T-helper 17 cell (primary cell): ENCODE results near the gene PLCB1. TPM values are rescaled to one million over a fixed set of nuclear protein-coding genes. Genes with fewer than 3 reads are reported as not detected.

Experiments
- ATAC-seq: fragments of 150-1000 bp; cut with Tn5 transposase; 2 replicates; pipeline ENCODE4 v1.10.0; 2021; ENCODE audit warnings: mild to moderate bottlenecking, moderate library complexity
- DNase-seq, 3 donors: peaks; one replicate each; pipeline versions ENCODE4 v3.0.0 to v3.0.0-alpha.2; 2020 to 2021
- H3K9me3 ChIP-seq: one replicate; pipeline ENCODE4 v1.7.0; 2013; ENCODE audit warnings: low read length, mild to moderate bottlenecking; ENCODE audit not compliant: control insufficient read depth, poor library complexity, severe bottlenecking
- H3K27ac Mint-ChIP-seq: one replicate; pipeline ENCODE4 v1.8.0; 2022; ENCODE audit warnings: mild to moderate bottlenecking, moderate library complexity, mixed read lengths
- H3K27me3 Mint-ChIP-seq: one replicate; pipeline ENCODE4 v1.8.0; 2022; ENCODE audit warnings: mixed read lengths
- H3K36me3 Mint-ChIP-seq: one replicate; pipeline ENCODE4 v1.8.0; 2022; ENCODE audit warnings: low read depth, mixed read lengths
- H3K4me1 Mint-ChIP-seq: one replicate; pipeline ENCODE4 v1.8.0; 2022; ENCODE audit warnings: mild to moderate bottlenecking, mixed read lengths
- H3K4me3 Mint-ChIP-seq: one replicate; pipeline ENCODE4 v1.8.0; 2022; ENCODE audit warnings: mild to moderate bottlenecking, moderate library complexity, mixed read lengths
- total RNA-seq, 4 donors: library from RNA in 2 of 4; stranded (reverse) in 2 of 4; gene quantifications; one replicate each; pipeline ENCODE4 v1.2.3 and lab custom pipeline; 2022 to 2026

The PLCB1 gene
- total RNA-seq, 2 donors from 2014 or later = 19.1 to 23.1 TPM

DNA sequence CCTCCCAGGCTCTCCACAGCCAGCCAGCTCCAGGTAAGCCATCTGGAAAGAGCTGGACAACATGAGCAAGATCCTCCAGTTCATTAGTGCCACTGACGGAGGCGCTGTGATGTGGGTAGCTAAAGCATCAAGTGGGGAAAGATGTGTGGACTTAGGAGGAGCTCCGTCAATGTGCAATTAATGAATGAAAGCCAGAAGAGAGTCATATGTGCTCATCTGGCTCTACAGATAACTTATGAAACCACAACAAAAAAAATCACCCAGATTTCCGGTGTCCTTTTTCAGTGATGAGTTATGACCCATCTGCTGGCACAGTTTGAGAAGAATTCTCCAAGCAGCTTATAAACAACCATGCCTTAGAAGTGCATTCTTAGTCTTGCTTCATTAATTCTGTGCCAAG is 625.1 kb downstream of the PLCB1 start:
- Mint-ChIP-seq H3K27ac (no peak overlapping the region), H3K36me3 (no peaks in the 10 kb centered on the region), H3K4me3 (no peak overlapping the region), H3K4me1 (peaks cover 2% of the 10 kb centered on the region), H3K27me3 (no peaks in the 10 kb centered on the region)
- no peak for DNase-seq
- no peaks in the 10 kb centered on the region for H3K9me3 ChIP-seq
- no peak for ATAC-seq

DNA sequence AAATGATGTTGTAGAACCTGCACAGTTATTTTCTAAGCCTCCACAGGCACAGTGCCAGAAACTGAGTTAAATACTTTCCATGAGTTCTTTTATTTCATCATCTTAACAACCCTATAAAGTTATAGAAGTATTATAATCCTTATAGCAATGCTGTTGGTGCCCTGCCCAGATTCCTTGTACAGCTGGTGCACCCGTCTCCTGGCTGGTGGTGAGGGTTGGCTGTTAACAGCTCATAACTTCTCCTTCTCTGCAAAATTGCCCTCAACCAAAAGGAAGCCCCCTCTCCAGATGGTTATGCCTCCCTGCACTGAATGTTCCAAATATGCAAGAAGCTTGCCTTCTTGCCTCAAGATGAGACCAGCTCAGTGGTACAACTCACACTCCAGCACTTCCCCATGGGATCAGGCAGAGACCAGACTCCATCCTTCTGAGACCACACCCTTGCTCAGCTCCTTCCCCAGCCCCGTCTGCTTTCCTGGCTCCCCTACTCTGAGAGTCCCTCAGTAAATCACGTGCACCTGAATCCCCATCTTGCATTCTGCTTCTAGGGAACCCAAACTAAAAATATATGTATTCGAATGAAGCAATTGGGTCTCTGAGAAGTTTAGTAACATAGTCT is 632.4 kb downstream of the PLCB1 start:
- no peak for DNase-seq
- Mint-ChIP-seq H3K4me1 (peaks cover 3% of the 10 kb centered on the region), H3K36me3 (peaks cover 10% of the 10 kb centered on the region), H3K27ac (peak overlapping the region; percentile 39), H3K4me3 (no peak overlapping the region), H3K27me3 (no peaks in the 10 kb centered on the region)
- no peaks in the 10 kb centered on the region for H3K9me3 ChIP-seq
- ATAC-seq = no peak

DNA sequence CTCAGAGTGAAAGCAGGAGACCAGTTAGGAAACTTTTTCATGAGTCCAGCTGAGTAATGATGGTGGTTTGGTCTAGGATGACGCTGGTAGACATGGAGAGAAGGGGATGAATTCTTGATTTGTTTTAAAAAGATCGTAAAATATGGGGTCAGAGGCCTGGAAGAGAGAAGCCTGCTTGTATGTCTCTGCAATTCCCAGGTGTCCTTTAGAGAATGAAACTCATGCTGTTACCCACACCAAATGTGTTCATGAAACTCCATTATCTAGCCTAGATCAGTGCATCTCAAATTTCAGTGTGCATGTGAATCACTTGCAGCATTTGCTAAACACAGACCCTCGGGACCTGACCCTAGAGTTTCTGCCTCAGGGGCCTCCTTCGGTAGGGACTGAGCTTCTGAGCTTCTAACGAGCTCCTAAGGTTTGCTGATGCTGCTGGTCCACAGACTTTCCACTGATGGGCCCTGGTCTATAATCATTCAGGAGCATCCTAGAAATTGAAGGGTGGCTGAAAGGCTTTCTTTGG is 634.9 kb downstream of the PLCB1 start:
- Mint-ChIP-seq H3K27me3 (no peaks in the 10 kb centered on the region), H3K27ac (no peak overlapping the region), H3K4me1 (peaks cover 3% of the 10 kb centered on the region), H3K36me3 (peaks cover 10% of the 10 kb centered on the region), H3K4me3 (no peak overlapping the region)
- no peak for ATAC-seq
- H3K9me3 ChIP-seq = no peaks in the 10 kb centered on the region
- no peak for DNase-seq

DNA sequence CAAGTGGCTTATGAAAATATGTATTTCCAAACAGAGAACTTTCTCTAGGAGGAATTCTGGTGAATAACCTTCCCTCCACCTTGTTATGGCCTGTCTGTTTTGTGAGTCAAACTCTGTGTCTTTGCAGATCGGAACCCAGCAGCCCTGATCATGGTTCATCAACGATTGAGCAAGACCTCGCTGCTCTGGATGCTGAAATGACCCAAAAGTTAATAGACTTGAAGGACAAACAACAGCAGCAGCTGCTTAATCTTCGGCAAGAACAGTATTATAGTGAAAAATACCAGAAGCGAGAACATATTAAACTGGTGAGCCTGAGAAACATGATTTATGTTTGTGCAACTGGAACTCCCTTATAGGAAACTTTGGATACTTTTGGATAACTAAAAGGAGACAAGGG is 642.3 kb downstream of the PLCB1 start:
- Mint-ChIP-seq H3K27ac (no peak overlapping the region), H3K4me3 (no peak overlapping the region), H3K36me3 (no peaks in the 10 kb centered on the region), H3K27me3 (no peaks in the 10 kb centered on the region), H3K4me1 (no peaks in the 10 kb centered on the region)
- H3K9me3 ChIP-seq = no peaks in the 10 kb centered on the region
- DNase-seq (no peak), ATAC-seq (no peak)

DNA sequence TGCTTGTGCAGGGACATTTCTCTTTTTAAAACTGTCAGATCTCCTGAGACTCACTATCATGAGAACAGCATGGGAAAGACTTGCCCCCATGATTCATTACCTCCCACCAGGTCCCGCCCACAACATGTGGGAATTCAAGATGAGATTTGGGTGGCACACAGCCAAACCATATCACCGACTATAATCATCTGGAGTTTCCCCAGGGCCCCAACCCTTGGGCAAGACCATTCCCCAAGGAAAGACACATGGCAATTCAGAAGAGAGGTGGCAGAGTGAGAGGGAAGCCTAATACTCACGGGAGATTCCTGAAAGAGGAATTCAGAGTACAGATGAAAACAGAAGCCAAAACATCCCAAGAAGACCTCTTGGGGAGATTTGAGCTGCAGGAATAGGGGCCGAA is 645.8 kb downstream of the PLCB1 start:
- H3K4me3 Mint-ChIP-seq = no peak overlapping the region
- H3K36me3 Mint-ChIP-seq = peaks cover 3% of the 10 kb centered on the region
- no peak for ATAC-seq

DNA sequence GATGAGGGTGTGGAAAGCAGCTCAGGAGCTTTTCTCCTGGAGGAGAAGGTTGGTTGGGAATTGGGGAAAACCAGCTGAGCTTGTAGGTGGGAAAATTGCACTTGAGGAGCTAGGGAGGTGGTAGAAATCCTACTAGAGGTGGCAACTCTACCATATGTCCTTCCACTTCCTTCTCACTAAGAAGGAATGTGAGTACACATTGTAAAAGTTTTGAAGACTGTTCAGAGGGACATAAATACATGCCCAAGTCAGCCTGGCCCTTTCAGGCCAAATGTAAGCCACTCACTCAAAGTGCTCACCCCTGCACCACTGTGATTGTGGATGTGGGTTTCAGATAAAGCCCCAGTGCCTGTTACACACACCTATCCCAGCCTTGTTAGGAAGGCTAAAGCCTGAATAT is 646.3 kb downstream of the PLCB1 start:
- no peaks in the 10 kb centered on the region for H3K4me1 Mint-ChIP-seq
- peaks cover 3% of the 10 kb centered on the region for H3K36me3 Mint-ChIP-seq
- ATAC-seq = no peak
- H3K9me3 ChIP-seq = no peaks in the 10 kb centered on the region
- H3K27ac Mint-ChIP-seq = no peak overlapping the region
- H3K27me3 Mint-ChIP-seq = no peaks in the 10 kb centered on the region
- no peak overlapping the region for H3K4me3 Mint-ChIP-seq
- DNase-seq = no peak

More for the DNA sequence above, 645.8 kb downstream of the PLCB1 start:
- H3K9me3 ChIP-seq = no peaks in the 10 kb centered on the region
- Mint-ChIP-seq H3K4me1 (no peaks in the 10 kb centered on the region), H3K27me3 (no peaks in the 10 kb centered on the region), H3K27ac (no peak overlapping the region)
- DNase-seq = no peak

DNA sequence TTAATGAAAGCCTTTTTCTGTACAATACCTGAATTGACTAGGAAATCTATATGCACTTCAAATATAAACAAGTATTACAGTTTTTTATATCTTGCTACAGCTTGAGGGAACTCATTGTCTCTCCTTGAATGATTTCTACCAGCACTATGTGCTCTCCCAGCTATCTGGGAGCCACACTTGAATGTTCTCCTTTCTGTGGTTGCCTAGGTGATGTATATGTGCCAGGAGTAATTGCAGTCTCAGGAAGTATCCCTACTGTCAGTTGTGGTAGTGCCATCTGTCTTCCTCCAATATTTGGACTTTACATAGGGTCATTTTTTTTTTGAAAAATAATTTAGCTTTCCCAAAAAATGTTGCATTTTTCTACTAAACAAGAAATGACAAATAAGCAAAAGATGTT is 648.8 kb downstream of the PLCB1 start:
- H3K4me3 Mint-ChIP-seq = no peak overlapping the region
- no peaks in the 10 kb centered on the region for H3K27me3 Mint-ChIP-seq
- ATAC-seq (no peak), DNase-seq (no peak)
- no peak overlapping the region for H3K27ac Mint-ChIP-seq
- peaks cover 3% of the 10 kb centered on the region for H3K36me3 Mint-ChIP-seq
- H3K9me3 ChIP-seq = no peaks in the 10 kb centered on the region
- peaks cover 2% of the 10 kb centered on the region for H3K4me1 Mint-ChIP-seq

DNA sequence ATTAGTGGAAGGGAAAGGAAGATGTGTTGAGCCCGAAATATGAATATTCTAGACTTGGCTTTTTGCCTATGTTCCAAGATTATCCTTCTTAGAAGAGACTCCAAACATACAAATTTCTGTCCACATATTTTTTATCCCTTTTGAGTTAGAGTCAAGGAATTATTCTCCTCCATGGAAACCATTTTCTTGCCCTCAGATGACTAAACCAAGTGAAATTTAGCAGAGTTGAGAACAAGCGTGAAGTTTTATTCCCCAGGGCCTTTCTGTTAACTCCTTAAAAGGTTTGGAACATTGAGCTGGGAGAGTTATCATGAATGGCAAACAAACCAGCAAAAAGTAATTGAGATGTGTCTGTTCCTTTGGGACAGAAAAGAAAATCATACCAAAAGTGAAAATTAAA is 650.7 kb downstream of the PLCB1 start:
- DNase-seq (no peak), ATAC-seq (no peak)
- H3K9me3 ChIP-seq = no peaks in the 10 kb centered on the region
- Mint-ChIP-seq H3K27me3 (no peaks in the 10 kb centered on the region), H3K4me1 (peaks cover 2% of the 10 kb centered on the region), H3K27ac (no peak overlapping the region), H3K4me3 (no peak overlapping the region), H3K36me3 (peaks cover 3% of the 10 kb centered on the region)

DNA sequence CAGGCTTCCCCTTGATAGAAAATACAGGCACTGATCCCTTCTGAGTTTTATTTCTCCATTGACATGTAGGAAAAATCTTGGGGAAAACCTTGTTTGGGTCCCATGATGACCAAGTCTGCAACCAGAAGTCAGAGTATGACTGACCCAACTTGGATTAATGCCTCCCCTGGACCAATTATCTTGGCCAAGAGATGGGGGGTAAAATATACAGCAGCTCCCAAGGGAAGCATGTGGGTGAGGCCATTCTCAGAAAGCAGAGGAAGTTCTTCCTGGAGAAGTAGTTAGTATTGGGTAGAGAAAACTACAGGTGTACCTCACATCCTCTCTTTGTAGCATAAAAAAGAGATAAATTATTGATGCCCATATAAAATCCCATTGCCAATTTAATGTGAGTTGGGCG is 651.7 kb downstream of the PLCB1 start:
- H3K36me3 Mint-ChIP-seq = peaks cover 3% of the 10 kb centered on the region
- ATAC-seq = no peak
- no peak overlapping the region for H3K27ac Mint-ChIP-seq
- peaks cover 2% of the 10 kb centered on the region for H3K4me1 Mint-ChIP-seq
- no peaks in the 10 kb centered on the region for H3K9me3 ChIP-seq
- no peaks in the 10 kb centered on the region for H3K27me3 Mint-ChIP-seq
- no peak for DNase-seq
- no peak overlapping the region for H3K4me3 Mint-ChIP-seq

DNA sequence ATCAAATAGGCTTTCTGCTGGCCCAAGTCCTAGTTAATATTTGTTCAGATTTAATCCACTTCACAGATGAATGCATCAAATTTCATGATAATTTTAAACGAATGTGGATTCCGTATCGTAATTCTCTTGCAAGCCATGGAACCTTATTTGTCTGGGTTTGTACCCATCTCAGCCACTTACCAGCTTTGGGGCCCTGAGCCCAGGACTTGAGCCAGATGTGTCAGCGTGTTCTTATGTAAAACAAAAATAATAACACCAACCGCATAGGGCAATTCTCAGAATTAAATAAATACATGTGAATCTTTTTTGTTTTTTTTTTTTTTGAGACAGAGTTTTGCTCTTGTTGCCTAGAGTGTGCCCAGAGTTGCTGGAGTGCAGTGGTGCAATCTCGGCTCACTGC is 654.3 kb downstream of the PLCB1 start:
- Mint-ChIP-seq H3K4me1 (peaks cover 2% of the 10 kb centered on the region), H3K4me3 (no peak overlapping the region), H3K27ac (no peak overlapping the region), H3K27me3 (no peaks in the 10 kb centered on the region), H3K36me3 (no peaks in the 10 kb centered on the region)
- no peaks in the 10 kb centered on the region for H3K9me3 ChIP-seq
- DNase-seq (no peak), ATAC-seq (no peak)

DNA sequence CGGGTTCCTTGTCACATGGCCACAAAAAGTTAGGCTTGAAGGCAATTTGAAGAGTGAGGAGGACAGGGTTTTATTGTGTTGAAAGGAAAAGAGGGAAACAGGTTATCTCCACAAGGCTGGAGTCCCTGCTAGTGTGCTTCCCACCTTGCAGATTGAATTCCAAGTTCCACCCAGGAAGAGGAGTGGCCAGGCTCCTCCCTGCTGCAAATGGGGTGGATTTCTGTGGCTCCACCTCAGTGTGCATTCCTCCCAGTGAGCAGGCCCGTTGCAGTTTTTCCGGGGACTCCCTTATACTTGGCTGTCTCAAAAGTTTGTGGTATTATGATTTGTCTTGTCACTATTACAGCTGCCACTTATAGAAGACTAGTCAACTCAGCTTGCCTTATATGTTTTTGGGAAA is 655.0 kb downstream of the PLCB1 start:
- Mint-ChIP-seq H3K36me3 (no peaks in the 10 kb centered on the region), H3K27me3 (no peaks in the 10 kb centered on the region), H3K4me3 (no peak overlapping the region), H3K4me1 (peaks cover 2% of the 10 kb centered on the region), H3K27ac (no peak overlapping the region)
- ATAC-seq = no peak
- H3K9me3 ChIP-seq = no peaks in the 10 kb centered on the region
- no peak for DNase-seq

DNA sequence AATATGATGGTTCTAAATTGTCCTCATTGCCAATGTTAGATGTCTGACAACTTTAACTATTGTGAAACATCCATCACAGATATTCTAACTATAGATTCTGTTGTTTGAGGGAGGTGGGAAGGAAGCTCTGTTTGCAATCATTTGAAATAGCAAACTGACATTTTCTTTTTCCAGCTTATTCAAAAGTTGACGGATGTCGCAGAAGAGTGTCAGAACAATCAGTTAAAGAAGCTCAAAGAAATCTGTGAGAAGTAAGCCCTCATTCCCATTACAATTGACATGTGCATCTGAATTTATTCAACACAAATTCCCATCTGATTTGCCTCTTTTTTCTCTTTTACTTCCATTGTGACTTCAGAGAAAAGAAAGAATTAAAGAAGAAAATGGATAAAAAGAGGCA is 656.2 kb downstream of the PLCB1 start:
- Mint-ChIP-seq H3K36me3 (peaks cover 3% of the 10 kb centered on the region), H3K4me3 (no peak overlapping the region), H3K4me1 (peaks cover 2% of the 10 kb centered on the region), H3K27ac (no peak overlapping the region), H3K27me3 (no peaks in the 10 kb centered on the region)
- ATAC-seq = no peak
- DNase-seq = no peak
- H3K9me3 ChIP-seq = no peaks in the 10 kb centered on the region

DNA sequence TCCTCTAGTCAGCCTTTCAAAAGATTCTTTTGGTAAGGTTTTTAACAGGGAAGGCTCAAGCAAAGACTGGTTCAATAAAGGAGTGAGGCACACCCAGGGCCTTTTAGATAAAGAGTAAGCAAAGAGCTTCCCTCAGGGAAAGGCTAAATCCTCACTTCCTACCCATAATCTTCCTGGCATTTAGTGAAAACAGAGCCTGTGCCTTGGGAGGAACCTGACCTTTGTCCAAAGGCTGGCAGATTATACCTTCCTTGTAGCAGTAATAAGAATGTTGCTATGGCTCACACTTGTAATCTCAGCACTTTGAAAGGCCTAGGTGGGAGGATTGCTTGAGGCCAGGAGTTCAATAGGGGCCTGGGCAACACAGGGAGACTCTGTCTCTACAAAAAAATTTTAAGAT is 656.8 kb downstream of the PLCB1 start:
- no peak overlapping the region for H3K4me3 Mint-ChIP-seq
- no peak for ATAC-seq

DNA sequence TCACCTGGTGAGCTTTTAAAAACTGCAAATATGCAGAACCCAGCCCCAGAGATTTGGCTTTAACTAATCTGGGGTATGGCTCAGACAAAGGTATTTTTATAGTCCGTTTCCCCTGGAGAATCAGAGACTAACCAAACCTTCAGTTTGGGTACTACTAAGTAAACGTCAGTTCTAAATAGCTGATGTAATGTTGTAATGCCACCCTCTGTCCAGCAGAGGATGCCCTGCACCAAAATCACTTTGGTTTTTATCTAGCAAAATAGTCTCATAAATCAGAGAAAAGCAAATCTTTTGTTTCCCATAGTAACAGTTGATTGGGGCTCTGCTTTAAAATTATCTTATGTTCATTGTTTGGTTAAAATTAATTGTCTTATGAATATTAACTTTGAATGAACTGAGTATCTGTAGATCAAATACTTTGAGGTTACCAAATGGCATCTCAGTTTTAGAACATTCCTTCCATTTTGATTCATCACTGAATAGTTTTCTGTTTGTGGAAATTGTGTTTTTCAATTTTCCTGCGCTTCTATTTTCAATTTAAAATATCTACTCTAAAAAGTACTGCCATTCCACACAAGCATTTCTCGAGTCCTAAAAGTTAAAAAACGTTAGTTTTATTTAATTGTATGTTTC is 658.5 kb downstream of the PLCB1 start:
- ATAC-seq (no peak), DNase-seq (no peak)
- Mint-ChIP-seq H3K27me3 (no peaks in the 10 kb centered on the region), H3K4me1 (no peaks in the 10 kb centered on the region), H3K4me3 (no peak overlapping the region), H3K27ac (no peak overlapping the region), H3K36me3 (peaks cover 3% of the 10 kb centered on the region)
- H3K9me3 ChIP-seq = no peaks in the 10 kb centered on the region

More for the DNA sequence above, 656.8 kb downstream of the PLCB1 start:
- Mint-ChIP-seq H3K27ac (no peak overlapping the region), H3K27me3 (no peaks in the 10 kb centered on the region), H3K36me3 (peaks cover 3% of the 10 kb centered on the region), H3K4me1 (peaks cover 2% of the 10 kb centered on the region)
- H3K9me3 ChIP-seq = no peaks in the 10 kb centered on the region
- no peak for DNase-seq
